ENCODE data around the gene FGR. TPM values are rescaled to one million over a fixed set of nuclear protein-coding genes. Genes with fewer than 3 reads are reported as not detected.

The FGR gene
- polyA plus RNA-seq, 3 donors, result 1.4 to 1.8 (median 1.7) TPM

GRCh38 chr1:27590917-27591508 is 44.0 kb downstream of the FGR start:
- no peak for DNase-seq (ENCODE audit: low read depth in 3 of 3, low spot score in 2 of 3)

DNA sequence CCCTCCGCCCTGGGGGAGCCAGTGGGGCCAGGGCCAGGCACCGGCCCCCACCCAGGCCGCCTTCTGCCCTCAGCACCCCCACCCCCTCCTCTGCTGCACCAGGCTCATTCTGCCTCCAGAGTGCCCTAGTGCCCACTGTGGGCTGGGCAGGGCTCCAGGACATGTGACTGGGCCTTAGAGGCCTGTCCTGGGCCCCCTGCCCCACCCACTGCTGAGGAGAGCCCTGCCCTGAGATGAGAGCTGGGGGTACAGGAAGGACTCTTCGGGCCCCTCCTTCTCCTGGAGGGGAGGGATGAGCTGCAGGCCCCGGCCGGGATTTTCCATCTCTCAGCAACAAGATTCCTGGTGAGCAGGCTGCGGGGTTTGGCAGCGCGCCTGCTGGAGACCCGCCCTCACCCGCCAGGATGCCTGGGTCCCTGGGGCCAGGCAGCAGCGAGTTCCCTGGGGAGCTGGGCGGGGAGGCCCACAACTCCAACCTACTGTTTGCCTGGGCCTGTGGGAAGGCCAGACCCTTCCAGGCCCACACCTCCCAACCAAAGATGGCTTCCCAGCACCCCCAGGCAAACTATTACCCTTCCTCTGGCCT is 45.1 kb downstream of the FGR start:
- DNase-seq (ENCODE audit: low read depth in 3 of 3, low spot score in 2 of 3), result no peak

DNA sequence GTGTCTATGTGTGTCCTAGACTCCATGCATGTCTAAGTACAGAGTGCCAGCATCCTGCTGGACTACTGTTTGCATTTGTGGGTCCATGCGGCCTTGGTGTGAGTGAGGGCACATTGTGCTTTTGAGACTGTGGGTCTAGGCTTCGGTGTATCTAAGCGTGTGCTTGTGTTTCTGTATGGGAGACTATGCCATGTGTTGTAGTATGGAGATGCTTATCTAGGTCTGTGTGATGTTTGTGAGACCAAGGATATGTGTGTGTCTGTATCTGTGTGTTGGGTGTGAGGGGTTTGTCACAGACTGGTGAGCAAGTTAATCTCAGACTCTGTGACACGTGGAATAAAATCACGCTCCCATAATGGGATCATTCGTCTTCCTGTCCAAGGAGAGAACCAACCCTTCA is 45.5 kb downstream of the FGR start:
- no peak for DNase-seq (ENCODE audit: low read depth in 3 of 3, low spot score in 2 of 3)

DNA sequence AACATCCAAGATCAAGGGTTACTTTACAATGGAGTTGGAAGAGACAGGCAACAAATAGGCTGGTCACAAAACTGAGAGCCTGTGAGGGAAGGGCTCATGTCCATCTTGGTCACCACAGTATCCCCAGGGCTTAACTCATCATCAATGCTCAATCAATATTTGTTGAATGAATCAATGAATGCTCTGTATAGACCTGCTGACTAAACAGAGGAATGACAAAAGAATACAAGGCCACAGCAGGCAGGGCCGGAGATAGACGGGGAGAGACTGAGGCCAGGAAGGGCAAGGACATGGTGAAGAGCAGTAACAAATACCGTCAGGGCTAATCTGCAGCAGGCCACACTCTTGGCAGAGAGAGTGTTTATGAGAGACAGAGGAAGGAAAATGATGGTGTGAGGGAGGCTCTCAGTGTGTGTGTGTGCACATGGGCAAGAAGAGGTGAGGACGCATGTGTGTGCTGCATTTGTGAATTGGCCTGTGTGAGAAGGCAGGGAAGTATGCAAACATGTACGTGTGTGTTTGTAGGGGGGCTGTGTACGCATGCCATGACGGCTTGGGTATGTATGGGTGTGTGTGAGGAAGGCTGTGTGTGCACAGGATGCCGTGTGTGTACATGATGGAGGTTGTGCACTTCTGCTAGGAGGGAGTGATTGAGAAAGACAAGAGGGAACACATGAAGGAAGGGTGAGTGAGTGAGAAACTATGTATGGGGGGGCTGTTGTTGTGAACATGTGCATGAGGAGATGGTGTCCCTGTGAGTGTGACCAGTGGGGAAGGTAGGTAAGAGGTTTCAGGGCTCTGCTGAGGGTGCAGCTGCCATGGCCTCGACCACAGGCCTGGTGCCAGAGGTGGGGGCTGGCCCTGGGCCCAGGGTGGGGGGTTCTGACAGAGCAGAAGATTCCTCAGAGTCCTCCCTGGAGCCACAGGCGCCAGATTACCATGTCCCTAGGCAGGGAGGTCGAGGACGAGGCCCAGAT is 46.4 kb downstream of the FGR start:
- DNase-seq (ENCODE audit: low read depth in 3 of 3, low spot score in 2 of 3), result no peak

DNA sequence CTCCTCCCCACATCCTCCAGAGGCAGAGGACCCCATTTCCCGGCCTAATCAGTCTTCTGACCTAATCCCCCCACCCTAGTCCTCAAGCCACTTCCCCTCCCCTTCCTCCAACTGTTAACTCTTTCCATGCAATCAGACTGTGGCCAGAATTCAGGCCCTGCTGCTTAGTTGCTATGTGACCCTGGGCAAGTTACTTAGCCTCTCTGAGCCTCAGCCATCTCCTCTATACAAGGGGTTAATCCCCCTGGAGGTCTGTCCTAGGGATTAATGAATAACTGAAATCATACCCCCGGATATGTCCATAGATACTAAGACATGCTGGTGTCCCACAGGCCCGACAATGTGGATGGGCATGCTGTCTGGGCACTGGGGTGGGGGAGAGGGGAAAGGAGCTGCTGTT is 49.3 kb downstream of the FGR start:
- DNase-seq (ENCODE audit: low read depth in 3 of 3, low spot score in 2 of 3), result no peak

DNA sequence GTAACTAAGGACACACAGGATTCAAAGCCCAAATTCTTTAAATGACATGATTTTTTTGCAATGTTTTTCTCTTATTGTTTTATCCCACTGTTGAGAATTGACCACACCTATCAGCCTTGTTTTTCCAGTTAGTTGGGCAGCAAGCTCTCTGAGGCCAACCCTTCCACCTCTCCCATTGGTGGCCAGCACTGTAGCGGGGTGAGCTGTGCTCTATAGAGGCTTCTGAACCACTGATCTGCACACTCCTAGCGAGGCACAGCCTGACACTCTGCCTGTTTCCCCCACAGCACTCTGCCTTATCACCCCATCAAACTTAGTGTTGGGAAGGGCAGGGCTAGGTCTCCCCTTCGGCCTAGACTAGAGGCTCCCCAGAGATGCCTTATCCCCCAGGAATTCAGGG is 50.5 kb downstream of the FGR start:
- DNase-seq (ENCODE audit: low read depth in 3 of 3, low spot score in 2 of 3), result no peak

DNA sequence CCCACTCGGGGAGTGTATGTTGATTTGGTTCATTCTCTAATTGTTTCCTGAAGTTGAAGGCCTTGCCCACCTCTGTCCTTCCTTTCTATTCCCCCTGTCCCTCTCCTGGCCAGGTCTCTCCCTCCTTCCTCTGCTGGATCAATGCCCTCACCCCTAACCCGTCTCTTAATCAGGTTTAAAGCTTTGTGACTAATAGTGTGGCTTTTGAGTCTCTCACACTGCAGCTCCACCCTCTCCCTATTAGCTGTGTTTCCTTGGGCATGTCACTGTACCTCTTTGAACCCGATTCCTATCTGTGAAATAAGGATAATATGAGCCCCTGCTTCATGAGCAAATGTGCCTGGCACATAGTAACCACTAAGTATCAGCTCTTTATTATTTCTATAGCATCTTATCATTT is 51.5 kb downstream of the FGR start:
- DNase-seq (ENCODE audit: low read depth in 3 of 3, low spot score in 2 of 3), result no peak

DNA sequence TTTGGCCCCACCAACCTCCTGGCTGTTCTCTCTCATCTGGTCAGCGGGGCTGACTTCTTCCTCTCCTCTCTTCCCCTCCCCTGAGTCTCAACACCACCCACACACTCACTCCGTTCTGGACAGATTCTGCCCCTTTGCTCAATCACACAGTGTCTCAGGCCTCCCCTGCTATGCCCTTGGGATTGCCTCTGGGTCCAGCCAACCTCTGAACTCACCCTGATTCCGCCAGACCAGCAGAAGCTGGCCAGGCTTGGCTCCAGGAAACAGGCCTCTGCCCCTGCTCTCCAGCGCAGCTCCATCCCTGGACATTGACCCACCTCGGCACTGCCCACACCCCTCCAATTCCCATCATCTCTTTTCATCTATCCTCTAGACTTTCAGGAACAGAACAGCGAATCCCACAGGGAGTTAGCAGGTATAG is 53.2 kb downstream of the FGR start:
- DNase-seq (ENCODE audit: low read depth in 3 of 3, low spot score in 2 of 3), result no peak

- no peak for DNase-seq (ENCODE audit: low read depth in 3 of 3, low spot score in 2 of 3)
These were observed 57.3 kb downstream of the FGR start for GRCh38 chr1:27577504-27578188.

- no peak for DNase-seq (ENCODE audit: low read depth in 3 of 3, low spot score in 2 of 3)
These were observed 58.2 kb downstream of the FGR start for GRCh38 chr1:27576806-27577227.

- DNase-seq (ENCODE audit: low read depth in 3 of 3, low spot score in 2 of 3), result no peak
These were observed 59.1 kb downstream of the FGR start for GRCh38 chr1:27575840-27576331.

DNA sequence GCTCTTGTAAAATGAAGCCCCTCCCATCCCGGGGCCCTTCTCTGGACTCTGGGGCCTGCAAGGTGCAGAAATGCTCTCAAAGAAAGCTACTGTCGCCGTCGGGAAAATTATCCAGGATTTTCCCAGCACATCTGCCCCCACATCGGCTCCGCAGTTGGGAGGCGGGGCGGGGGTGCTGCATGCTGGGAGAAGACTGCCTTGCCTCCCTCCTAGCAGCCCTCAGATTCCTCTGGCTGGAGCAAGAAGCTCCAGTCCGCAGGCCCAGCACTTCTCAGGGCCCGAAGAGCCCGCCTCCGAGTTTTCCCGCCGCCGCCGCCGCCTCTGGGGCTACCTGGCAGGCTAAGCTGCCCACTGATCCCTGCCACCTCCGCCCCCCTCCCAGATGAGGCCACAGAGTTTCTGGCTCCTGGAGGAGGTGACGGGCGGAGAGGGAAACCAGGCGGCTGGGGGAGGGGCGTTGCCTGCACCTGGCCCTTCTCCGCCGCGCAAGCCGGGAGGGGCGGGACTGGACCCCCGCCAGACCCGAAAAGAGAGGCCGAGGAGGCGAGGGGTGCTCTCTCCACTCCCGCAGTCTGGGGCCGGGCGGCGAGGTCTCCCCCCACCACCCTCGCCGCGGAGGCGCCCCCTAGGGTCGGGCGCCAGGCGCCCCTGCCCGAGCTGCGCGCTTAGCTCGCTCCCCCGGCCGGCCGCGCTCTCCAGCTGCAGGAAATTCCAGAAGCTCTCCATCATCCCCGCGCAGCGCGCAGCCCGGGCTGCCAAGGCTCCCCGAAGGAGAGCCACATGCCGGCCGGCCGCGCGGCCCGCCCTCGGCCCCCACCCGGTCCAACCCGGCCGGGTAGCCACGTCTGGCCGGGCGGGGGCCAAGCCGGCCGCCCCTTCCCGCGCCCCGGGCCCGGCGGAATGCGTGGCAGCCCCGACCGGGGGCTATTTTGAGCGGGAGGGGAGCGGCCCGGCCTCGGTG is 59.8 kb downstream of the FGR start:
- no peak for DNase-seq (ENCODE audit: low read depth in 3 of 3, low spot score in 2 of 3)

GRCh38 chr1:27574001-27574781 is 60.8 kb downstream of the FGR start:
- no peak for DNase-seq (ENCODE audit: low read depth in 3 of 3, low spot score in 2 of 3)

DNA sequence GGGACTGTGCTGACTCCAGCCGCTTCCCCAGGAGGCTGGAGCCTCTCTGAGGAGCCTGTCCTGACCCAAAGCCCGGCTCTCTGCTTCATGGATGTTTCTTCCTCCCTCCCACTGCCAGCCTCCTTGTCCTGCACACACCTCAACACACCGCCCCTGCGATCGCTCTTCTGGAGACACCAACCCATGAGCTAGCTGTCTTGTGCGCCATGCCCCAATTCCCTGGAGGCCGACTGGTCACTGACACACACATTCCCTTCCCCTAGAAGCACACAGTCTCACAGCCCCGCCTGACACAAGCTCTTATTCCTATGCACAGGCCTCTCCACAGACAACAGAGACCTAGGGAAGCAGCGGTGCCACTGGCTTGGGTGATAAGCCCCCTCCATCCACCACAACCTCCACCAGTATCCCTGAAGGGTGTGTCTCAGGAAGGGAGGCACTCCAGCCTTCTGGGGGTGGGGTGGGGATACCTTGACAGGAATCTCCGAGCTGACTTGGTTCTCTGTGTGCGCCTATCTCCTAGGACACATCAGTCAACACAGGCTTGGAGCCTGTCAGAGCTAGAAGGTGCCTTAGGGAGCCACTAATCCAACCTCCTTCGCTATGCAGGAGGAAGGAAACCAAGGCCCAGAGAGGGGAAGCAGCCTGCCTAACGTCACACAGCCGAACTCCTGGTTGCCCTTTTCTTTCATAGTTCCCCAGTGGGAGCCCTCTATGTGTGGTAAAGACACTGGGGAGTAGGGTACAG is 62.1 kb downstream of the FGR start:
- DNase-seq (ENCODE audit: low read depth in 3 of 3, low spot score in 2 of 3), result no peak

- DNase-seq (ENCODE audit: low read depth in 3 of 3, low spot score in 2 of 3), result no peak
These were observed 62.8 kb downstream of the FGR start for GRCh38 chr1:27572019-27572678.

GRCh38 chr1:27571439-27572018 is 63.5 kb downstream of the FGR start:
- DNase-seq (ENCODE audit: low read depth in 3 of 3, low spot score in 2 of 3), result no peak

DNA sequence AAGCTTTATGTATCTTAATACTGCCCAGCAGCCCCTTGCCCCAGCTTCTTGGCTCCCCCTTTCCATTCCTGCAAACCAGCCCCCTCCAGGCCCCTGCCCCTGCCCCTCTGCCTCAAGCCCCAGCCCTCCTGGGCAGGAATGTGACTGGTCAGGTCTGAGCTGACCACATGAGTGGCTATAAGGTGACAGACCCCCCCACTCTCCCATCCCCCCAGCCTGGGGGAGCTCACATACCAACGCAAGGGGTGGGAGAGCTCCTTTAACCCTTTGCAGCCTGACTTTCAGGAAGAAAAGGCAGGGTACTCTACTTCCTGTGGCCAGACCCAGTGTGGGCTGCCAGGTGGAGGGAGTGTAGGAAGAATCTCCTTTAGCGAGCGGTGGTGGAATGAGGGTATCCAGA is 64.2 kb downstream of the FGR start:
- DNase-seq (ENCODE audit: low read depth in 3 of 3, low spot score in 2 of 3), result no peak
